ENCODE data around the gene MASP2.
A peak's percentile ranks its signal among the peaks of the same experiment; 100 is the strongest.

The MASP2 gene

DNA sequence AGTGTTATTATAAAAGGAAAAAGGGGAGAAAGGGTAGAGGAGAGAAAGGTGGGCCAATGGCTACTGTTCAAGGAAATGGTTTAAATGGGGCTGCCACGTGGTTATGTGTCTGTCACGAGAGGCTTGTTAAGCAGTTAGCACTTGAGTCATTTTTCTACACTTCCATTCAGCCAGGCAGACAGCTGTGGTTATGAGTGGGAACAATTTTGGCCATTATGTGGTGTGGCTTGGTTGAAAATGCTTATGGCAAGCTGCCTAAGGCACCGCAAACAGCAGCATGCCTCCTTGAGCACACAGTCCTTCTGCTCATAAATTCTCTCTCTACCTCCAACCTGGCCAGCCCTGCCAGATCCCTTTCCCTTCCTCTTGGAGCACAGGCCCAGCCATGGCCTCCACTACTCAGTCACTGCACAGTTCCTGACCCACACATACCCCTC is 15.9 kb upstream of the MASP2 start:
- peak; percentile 71 for DNase-seq (ENCODE audit: extremely low spot score)
- TF ChIP-seq, protein P1, sequence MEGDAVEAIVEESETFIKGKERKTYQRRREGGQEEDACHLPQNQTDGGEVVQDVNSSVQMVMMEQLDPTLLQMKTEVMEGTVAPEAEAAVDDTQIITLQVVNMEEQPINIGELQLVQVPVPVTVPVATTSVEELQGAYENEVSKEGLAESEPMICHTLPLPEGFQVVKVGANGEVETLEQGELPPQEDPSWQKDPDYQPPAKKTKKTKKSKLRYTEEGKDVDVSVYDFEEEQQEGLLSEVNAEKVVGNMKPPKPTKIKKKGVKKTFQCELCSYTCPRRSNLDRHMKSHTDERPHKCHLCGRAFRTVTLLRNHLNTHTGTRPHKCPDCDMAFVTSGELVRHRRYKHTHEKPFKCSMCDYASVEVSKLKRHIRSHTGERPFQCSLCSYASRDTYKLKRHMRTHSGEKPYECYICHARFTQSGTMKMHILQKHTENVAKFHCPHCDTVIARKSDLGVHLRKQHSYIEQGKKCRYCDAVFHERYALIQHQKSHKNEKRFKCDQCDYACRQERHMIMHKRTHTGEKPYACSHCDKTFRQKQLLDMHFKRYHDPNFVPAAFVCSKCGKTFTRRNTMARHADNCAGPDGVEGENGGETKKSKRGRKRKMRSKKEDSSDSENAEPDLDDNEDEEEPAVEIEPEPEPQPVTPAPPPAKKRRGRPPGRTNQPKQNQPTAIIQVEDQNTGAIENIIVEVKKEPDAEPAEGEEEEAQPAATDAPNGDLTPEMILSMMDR (IDR thresholded peaks at IDR 0.05; ENCODE audit: control extremely low read depth, extremely low read depth, low read depth, missing control alignments) = no peak
- CTCF ChIA-PET = interaction anchor here (5.3 kb wide), 2 partner anchors 10 to 25 kb away, joined by 39 to 63 read pairs; no protein-coding TSS in a partner anchor
- POLR2A ChIA-PET = no interaction called here

DNA sequence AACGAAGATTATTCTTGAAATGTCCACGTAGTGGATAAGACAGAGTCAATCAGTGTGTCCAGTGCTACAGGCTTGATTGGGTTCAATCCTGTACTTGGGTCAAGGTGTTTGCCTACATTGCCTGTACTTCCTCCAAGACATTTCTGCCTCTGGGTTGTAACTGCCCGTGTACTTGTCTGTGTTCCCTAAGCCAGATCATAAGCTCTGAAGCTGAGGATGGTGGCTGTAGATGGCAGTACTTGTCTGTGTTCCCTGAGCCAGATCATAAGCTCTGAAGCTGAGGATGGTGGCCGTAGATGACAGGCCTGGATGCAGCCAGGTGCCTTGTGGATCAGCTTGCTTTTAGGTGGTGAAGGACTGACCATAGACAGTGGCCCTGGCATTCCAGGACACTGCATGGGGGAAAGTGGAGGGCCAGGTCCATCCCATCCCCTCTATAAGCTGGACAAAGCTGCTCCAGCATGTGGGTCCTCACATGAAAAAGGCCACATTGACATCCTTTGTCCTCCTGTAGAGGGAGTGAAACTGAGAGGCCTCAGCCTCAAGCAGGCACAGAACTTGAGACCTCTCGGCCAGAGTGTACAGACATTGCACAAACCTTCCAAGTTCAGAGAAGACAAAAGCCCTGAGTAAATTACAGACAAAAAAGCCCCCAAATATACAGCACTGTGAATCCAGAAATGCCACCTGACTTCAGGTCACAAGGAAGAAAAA is 14.8 kb upstream of the MASP2 start:
- ChIA-PET CTCF (interaction anchor here (1.2 to 5.3 kb wide), 3 partner anchors 10 to 23 kb away, joined by 3 to 63 read pairs (median 39); no protein-coding TSS in a partner anchor), POLR2A (interaction anchor here (0.8 kb wide), 1 partner anchor 9 kb away, joined by 3 read pairs; no protein-coding TSS in a partner anchor)
- TF ChIP-seq, protein P1 (IDR thresholded peaks at IDR 0.05; ENCODE audit: control extremely low read depth, extremely low read depth, low read depth, missing control alignments) = no peak
- DNase-seq (ENCODE audit: extremely low spot score) = no peak

DNA sequence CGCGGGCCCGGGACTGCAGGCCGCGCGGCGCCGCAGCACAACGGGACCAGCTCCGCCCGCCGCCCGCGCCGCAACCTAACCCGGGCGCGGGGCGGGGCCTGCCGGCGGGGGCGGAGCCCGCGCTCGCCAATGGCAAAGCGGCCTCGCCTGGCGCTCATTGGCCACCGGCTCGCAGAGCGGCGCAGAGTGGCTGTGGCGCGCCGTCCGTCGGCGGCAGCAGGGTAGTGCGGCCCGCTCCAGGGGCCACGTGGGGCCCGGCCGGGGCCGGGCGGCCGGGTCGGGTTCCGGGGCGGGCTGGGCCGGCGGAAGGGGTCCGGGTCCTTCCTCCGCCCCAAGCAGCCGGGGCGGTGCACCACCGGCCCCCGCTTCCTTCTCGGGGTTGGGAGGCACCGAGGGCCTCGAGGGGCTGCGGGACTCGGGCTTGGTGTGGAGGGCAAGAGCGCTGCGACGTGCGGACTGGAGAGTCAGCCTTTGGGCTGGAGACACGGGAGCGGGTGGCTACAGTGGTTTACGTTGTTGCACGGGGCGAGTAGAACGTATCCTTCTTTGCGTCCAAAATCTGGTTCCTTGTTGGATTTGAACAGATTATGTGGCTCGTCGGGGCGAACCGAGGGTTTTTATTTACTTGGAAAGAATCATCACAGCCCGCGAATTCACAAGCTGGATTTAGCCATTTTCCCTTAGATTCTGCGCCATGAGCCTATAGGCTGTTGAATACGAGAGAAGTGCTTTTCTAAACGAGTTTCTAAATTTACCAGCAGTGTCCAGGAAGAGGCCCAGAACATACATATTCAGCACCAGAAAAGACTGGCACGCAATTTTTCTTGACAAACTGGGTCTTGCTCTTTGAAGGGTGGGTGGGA is 13.2 kb upstream of the MASP2 start, which contains the start of gene SRM:
TSS of gene SRM (minus strand) at position 51 of the 863 bp plus-strand sequence. CDS start 75 bp downstream, outside the sequence.
- CTCF ChIA-PET = interaction anchor here (0.6 to 5.3 kb wide), 9 partner anchors 12 to 208 kb away, joined by 3 to 63 read pairs (median 3); no protein-coding TSS in a partner anchor
- TF ChIP-seq, protein P1 (IDR thresholded peaks at IDR 0.05; ENCODE audit: control extremely low read depth, extremely low read depth, low read depth, missing control alignments) = peak; percentile 14
- DNase-seq (ENCODE audit: extremely low spot score) = peak; percentile 98
- POLR2A ChIA-PET = interaction anchor here (0.6 kb wide), 1 partner anchor 12 kb away, joined by 4 read pairs; no protein-coding TSS in a partner anchor

DNA sequence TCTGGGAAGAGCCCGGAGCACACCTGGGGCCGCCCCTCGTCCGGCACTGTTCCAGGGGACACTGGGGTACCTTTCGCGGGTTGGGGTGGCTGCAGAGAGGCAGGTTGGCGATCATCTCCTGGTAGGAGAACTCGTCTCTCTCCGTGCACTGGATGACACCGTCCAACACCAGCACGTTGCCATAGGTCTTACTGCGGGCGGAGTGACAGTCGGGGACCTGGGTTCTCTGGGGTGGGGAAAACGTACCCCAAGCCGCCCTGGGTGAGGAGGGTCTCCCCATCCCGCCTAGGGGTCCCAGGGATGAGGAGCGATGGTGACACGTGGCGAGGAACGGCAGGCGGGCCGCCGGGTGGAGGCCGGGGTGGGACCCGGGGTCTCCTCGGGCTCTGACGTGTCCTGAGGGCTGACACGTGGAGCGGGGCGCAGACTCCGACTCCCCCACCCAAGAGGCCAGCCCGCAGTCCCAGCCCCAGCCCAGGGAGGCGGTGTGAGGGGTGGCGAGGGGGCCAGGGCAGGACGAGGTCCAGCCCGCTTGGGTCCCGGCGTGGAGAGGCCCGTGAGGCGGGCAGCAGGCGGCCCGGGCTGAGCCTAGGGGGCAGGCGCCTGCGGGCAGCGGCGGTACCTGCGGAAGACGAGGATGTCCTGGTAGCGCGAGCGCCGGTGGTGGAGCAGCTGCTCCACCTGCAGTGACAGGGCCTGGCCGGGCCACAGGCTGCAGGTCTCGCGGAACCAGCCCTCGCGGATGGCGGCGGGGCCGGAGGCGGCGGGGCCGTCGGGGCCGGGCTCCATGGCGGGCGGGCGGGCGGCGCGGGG is 12.3 kb upstream of the MASP2 start:
- ChIA-PET POLR2A (interaction anchor here (0.6 kb wide), 1 partner anchor 13 kb away, joined by 4 read pairs; no protein-coding TSS in a partner anchor), CTCF (interaction anchor here (0.6 to 5.3 kb wide), 8 partner anchors 13 to 209 kb away, joined by 3 to 63 read pairs (median 4); no protein-coding TSS in a partner anchor)
- no peak for DNase-seq (ENCODE audit: extremely low spot score)
- TF ChIP-seq, protein P1 (IDR thresholded peaks at IDR 0.05; ENCODE audit: control extremely low read depth, extremely low read depth, low read depth, missing control alignments) = no peak

DNA sequence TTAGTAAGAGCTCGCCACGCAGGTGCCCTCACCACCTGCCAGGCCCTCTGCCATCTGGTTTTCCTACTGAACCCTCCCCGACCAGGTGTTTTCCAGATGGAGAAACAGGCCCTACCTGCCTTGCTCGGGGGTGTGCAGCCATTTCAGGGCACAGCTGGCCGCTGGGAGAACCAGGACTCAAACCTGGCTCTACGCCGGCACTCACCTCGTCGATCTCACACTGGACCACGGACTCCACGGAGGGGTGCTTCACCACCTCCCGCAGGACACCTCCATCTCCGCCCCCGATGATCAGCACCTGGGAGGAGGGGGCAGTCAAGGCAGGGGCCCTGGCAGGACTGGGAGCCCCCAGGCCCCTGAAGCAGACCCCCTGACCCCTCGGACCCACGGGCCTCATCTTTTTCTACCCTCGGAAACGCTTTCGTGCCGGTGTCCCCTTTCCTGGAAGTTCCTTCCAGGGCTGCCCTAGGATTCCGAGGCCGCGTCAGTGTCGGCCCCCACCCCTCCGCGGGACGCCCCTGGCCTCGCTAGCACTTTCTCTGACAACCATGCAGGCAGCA is 11.6 kb upstream of the MASP2 start:
- CTCF ChIA-PET = interaction anchor here (3.5 kb wide), 1 partner anchor 22 kb away, joined by 37 read pairs; no protein-coding TSS in a partner anchor
- POLR2A ChIA-PET = no interaction called here
- DNase-seq (ENCODE audit: extremely low spot score) = no peak
- TF ChIP-seq, protein P1 (IDR thresholded peaks at IDR 0.05; ENCODE audit: control extremely low read depth, extremely low read depth, low read depth, missing control alignments) = no peak

Data from GM10248 (cell line).